HG02884 (cell line): ENCODE measurements around the gene DST.

Source experiments
- ATAC-seq: cut with Tn5 transposase; IDR thresholded peaks from one replicate; pipeline ENCODE4 v1.9.1; 2021; ENCODE audit warnings: mild to moderate bottlenecking, moderate library complexity; ENCODE audit not compliant: unreplicated experiment

DST gene

DNA sequence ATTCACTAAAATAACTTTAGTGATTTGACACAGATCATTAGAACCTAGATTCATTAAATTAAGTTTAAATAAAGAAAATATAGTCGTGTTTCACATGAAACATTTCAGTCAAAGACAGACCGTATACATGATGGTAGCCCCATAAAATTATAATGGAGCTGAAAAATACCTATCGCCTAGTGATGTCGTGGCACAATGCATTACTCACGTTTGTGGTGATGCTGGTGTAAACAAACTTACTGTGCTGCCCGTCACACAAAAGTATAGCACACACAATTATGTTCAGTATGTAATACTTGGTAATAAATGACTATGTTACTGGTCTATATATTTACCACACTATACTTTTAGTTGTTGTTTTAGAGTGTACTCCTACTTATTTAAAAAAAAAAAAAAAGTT is 17.3 kb downstream of the DST start:
- ATAC-seq = no peak

- no peak for ATAC-seq
Measured at GRCh38 chr6:56624728-56625069, 18.0 kb downstream of the DST start.

DNA sequence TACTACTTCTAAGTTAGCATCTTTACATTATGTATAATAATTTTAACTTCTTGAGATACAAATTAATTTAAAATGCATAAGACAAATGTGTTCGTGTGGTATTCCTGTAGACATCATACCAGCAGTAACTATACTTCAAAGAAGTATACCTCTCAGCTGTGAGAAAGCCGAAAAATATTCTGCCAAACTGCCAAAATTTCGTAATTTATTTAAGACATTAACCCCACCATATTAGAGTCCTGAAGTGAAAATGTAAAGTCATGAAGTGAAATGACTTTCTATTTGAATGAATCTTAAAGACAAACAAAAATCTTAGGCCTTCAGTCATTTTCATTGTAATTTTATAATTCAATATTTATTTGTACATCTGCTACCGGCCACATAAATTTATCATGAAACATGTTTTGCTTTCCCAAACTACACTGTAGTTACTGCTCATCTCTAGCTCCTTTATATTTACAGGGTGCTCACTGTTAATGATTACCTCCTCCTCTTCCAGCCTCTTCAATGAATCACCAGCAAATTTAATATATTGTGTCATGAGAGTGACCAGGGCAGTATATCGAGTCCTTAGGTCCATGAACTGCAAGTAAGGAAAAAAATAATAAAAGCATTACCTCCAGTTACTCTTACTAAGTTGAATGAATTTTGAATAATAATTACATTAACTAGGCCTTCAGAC is 18.5 kb downstream of the DST start:
- no peak for ATAC-seq

GRCh38 chr6:56620229-56620868 is 22.3 kb downstream of the DST start:
- ATAC-seq = no peak

DNA sequence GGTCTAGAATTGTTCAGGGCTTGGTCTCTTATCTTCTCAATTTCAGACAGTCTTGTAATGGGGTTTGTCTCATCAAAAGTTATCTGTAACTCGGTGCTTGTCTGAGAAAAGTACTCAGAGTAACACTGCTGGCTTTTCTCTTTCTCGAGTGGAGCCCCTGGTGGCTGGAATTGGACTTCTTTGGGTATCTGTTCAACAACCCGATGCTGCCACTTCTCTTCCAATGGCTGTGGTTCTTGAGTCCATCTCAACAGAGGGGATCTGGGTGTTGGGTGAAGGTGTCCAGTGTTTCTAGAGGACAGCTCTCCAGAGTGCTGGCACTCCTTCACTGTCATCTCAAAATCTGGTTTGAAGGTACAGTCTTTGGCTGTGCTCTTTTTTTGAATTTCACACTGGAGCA is 24.6 kb downstream of the DST start:
- ATAC-seq = no peak

- no peak for ATAC-seq
Measured at GRCh38 chr6:56616967-56617366, 25.7 kb downstream of the DST start.

- no peak for ATAC-seq
Measured at GRCh38 chr6:56613247-56613851, 29.3 kb downstream of the DST start.

DNA sequence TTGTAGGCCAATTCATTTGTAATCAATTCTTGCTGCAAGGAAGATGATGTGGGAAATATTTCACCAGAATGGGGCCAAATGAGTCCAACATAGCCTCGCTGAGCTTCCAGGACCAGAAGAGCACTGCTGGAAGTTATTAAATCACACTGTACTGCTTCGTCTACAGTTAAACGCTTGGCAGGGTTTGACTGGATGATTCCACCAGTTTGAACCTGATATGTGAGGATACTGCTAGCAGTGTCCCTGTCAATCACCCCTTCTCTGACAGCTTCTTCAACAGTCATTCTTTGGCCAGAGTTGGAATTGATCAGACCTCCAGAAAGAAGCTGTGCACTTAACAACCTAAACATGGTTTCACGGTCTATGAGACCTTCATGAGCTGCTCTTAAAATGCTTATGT is 34.4 kb downstream of the DST start:
- ATAC-seq = no peak

- ATAC-seq = no peak
Measured at GRCh38 chr6:56607111-56607752, 35.5 kb downstream of the DST start.

GRCh38 chr6:56605435-56605834 is 37.3 kb downstream of the DST start:
- ATAC-seq = no peak

GRCh38 chr6:56604186-56604585 is 38.5 kb downstream of the DST start:
- ATAC-seq = no peak

DNA sequence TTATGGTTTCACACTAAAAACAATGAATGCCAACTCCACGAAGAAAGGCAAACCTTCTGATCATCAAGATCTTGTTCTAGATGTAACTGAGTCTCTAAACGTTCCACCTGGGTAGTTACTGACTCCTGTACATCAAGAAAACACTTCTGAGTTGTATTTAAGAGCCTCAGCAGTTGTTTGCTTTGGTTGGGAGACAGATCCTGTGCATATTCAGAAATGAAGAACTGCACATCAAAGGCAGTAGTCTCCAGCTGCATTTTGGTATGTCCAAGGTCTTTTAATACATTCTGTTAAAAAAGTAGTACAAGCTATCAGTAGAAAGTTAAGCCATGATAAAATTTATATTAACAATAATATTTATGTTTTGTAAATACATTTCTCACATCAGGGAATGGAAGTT is 41.3 kb downstream of the DST start:
- ATAC-seq = no peak

DNA sequence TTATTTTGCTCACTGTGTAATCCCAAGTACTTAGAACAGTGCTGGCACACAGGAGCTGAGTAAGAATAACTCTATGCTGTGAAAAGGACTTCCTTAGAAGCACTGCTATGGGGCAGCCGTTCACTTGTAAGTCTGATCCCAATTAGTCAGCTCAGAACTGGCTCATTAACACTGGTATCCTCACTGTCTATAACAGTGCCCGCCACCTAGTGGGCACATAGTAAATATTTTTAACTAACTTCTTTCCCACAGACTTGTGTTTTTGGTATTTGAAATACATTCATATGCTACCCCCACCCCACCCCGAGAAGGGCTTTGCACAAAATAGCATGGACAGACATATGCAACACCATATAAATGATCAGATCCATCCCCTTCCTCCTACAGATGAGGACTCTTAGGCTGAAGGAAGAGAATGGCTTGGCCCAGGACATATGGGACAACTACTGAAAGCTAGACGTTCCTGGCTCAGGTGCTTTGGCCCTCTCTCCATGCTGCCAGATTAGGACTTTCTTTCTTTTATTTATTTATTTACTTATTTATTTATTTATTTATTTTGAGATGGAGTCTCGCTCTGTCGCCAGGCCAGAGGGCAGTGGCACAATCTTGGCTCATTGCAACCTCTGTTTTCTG is 47.1 kb downstream of the DST start:
- peak; percentile 28 for ATAC-seq

DNA sequence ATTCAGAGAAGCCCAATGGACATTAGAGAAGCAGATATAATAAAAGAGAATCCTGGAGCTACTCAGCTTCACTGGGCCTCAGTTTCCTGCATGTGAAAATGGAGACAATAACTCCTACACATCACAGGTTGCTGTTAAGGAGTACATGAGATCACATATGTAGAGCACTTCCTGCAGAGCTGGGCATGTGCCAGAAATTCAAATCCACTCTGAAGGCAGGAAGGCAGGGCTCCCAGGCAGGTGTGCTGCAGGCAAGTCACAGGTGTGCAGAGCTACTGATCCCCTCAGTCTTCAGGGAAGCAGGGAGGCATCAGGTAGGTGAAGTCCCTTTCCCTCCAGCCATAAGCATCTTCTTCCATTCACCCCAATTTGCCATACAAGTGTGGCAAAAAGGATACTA is 48.0 kb downstream of the DST start:
- ATAC-seq = no peak

DNA sequence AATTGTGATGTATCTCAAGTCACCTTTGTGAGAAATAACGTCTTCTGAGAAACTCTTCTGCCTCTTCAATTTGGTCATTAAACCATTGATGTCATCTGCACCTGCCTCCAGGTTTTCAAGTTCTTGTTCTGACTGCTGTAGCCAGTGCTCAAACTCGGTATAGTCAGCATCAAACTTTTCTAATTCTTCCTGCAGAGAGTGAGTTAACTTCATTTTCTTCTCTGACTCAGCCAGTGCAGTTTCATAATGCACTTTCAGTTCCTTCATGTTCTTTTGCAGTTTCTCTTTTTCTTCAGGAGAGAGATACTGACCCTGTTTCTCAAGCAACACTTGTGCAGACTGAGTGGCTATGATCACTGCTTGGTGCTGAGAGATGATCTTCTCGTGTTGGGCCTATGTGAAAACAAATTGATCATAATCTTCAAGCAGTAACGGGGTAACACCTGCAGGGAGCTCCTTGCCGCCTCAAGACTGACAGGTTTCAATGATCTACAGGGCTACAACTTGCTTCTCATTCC is 48.8 kb downstream of the DST start:
- peak; percentile 93 for ATAC-seq

- no peak for ATAC-seq
Measured at GRCh38 chr6:56582236-56582635, 60.5 kb downstream of the DST start.

DNA sequence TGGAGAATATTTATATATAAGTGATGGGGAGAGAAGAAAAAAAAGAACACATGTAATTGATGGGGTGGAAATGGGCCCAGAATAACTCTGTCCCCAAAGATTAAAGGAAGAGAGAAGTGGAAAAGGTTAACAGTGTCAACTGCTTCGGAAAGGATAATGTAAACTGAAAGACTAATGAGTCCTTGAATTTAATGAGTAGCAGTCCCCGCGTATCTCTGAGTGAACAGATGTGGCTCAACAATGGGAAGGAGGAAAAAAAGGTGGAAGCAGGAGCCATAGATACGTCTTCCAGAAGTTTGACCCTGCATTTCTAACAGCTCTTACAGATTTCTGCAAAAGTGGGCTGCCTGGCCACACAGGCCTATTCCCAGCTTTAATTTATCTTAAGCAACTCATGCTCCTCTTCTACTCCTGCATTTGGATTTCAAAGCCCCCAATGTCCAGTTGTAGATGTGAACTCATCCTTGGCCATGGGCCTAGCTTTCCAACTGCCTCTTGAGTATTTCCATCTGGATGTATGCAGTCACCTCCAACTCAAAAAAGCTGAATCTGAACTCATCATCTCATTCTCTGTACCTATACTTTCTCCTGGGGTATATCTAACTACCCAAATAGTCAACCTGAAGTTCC is 61.3 kb downstream of the DST start:
- no peak for ATAC-seq

DNA sequence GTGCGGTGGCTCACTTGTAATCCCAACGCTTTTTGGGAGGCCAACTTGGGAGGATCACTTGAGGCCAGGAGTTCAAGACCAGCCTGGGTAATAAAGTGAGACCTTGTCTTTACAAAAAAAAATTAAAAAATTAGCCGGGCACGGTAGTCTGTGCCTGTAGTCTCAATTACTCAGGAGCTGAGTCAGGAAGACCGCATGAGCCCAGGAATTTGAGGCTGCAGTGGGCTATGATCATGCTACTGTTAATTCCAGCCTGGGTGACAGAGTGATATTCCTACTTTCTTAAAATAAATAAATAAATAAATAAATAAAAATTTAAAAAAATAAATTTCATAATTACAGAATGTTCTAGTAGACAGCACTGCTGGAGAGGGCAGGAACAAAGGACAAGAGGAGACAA is 62.4 kb downstream of the DST start:
- no peak for ATAC-seq

GRCh38 chr6:56579155-56579851 is 63.4 kb downstream of the DST start:
- ATAC-seq = no peak

- ATAC-seq = no peak
Measured at GRCh38 chr6:56575736-56576135, 67.0 kb downstream of the DST start.
